GM23338 (cell line): ENCODE results near the gene BCAS1. TPM values are rescaled to one million over a fixed set of nuclear protein-coding genes. Genes with fewer than 3 reads are reported as not detected.

Experiments used
- ATAC-seq: fragments of 200-7000 bp; cut with Tn5 transposase; 3 replicates; pipeline ENCODE4 v1.9.1; 2020
- DNase-seq: peaks from one replicate; pipeline ENCODE4 v3.0.0-alpha.2; 2015; ENCODE audit warnings: low spot score
- H2AFZ ChIP-seq: fragments of 200-600 bp; sonication (generic); 2 replicates; pipeline ENCODE4 v1.8.0; 2016; ENCODE audit warnings: antibody characterized with exemption, mild to moderate bottlenecking, moderate library complexity
- H3F3A ChIP-seq: fragments of 200-600 bp; sonication (generic); replicated peaks from 2 replicates; pipeline ENCODE4 v1.8.0; 2017; ENCODE audit warnings: antibody characterized with exemption, mixed run types, low read depth
- H3K27ac ChIP-seq: fragments of 200-600 bp; sonication (generic); 2 replicates; pipeline ENCODE4 v1.6.1; 2016; ENCODE audit warnings: low read depth
- H3K27me3 ChIP-seq: fragments of 200-600 bp; sonication (generic); 2 replicates; pipeline ENCODE4 v1.8.0; 2016; ENCODE audit warnings: mild to moderate bottlenecking, mixed run types, moderate library complexity; ENCODE audit not compliant: insufficient read depth
- H3K36me3 ChIP-seq: fragments of 200-600 bp; sonication (generic); 2 replicates; pipeline ENCODE4 v1.8.0; 2016; ENCODE audit warnings: mild to moderate bottlenecking; ENCODE audit not compliant: insufficient read depth
- H3K4me1 ChIP-seq: fragments of 200-600 bp; sonication (generic); 2 replicates; pipeline ENCODE4 v1.8.0; 2016; ENCODE audit warnings: mild to moderate bottlenecking, moderate library complexity; ENCODE audit not compliant: insufficient read depth
- H3K4me2 ChIP-seq: fragments of 200-600 bp; sonication (generic); 2 replicates; pipeline ENCODE4 v1.7.1; 2017; ENCODE audit warnings: mixed run types
- H3K4me3 ChIP-seq: fragments of 200-600 bp; sonication (generic); 2 replicates; pipeline ENCODE4 v1.6.1; 2016; ENCODE audit warnings: mixed run types
- H3K79me2 ChIP-seq: fragments of 200-600 bp; sonication (generic); replicated peaks from 2 replicates; pipeline ENCODE4 v1.8.0; 2017; ENCODE audit warnings: mild to moderate bottlenecking; ENCODE audit not compliant: insufficient read depth
- H3K9me2 ChIP-seq: fragments of 200-600 bp; sonication (generic); 2 replicates; pipeline ENCODE4 v1.8.0; 2017; ENCODE audit not compliant: insufficient read depth
- H4K20me1 ChIP-seq: fragments of 200-600 bp; sonication (generic); replicated peaks from 2 replicates; pipeline ENCODE4 v1.8.0; 2017; ENCODE audit warnings: mild to moderate bottlenecking; ENCODE audit not compliant: insufficient read depth
- H3K27ac Mint-ChIP-seq: 2 replicates; pipeline ENCODE4 v1.8.0; 2020; ENCODE audit warnings: inconsistent platforms, mild to moderate bottlenecking, moderate library complexity, mixed read lengths
- H3K27me3 Mint-ChIP-seq: 3 replicates; pipeline ENCODE4 v1.8.0; 2022; ENCODE audit warnings: low read depth, mild to moderate bottlenecking, moderate library complexity, mixed read lengths, inconsistent platforms; ENCODE audit not compliant: insufficient read depth, poor library complexity
- H3K36me3 Mint-ChIP-seq: 3 replicates; pipeline ENCODE4 v1.8.0; 2021; ENCODE audit warnings: low read depth, mild to moderate bottlenecking, inconsistent platforms, moderate library complexity, mixed read lengths
- H3K4me1 Mint-ChIP-seq: 3 replicates; pipeline ENCODE4 v1.8.0; 2020; ENCODE audit warnings: mild to moderate bottlenecking, inconsistent platforms, mixed read lengths
- H3K4me3 Mint-ChIP-seq: 3 replicates; pipeline ENCODE4 v1.8.0; 2021; ENCODE audit warnings: moderate library complexity, mild to moderate bottlenecking, inconsistent platforms, mixed read lengths
- H3K9me3 Mint-ChIP-seq: 3 replicates; pipeline ENCODE4 v1.8.0; 2020; ENCODE audit warnings: moderate library complexity, mild to moderate bottlenecking, inconsistent platforms, mixed read lengths
- JUNB ChIP-seq: IDR thresholded peaks from one replicate; pipeline ENCODE4 v1.6.1; 2016; ENCODE audit warnings: antibody characterized with exemption; ENCODE audit not compliant: unreplicated experiment
- NANOG ChIP-seq: IDR thresholded peaks from 2 replicates; pipeline ENCODE4 v1.6.1; 2016; ENCODE audit warnings: antibody characterized with exemption, borderline replicate concordance
- POLR2AphosphoS5 ChIP-seq: IDR thresholded peaks from 2 replicates; pipeline ENCODE4 v1.6.1; 2016; ENCODE audit warnings: antibody characterized with exemption, low read depth
- STAT1 ChIP-seq: IDR thresholded peaks from one replicate; pipeline ENCODE4 v1.6.1; 2016; ENCODE audit warnings: antibody characterized with exemption; ENCODE audit not compliant: unreplicated experiment
- ZNF114 ChIP-seq: fragments of 250-450 bp; sonication (Bioruptor Pico); IDR thresholded peaks from 2 replicates; pipeline ENCODE4 v1.5.0; 2020; ENCODE audit warnings: mild to moderate bottlenecking, moderate library complexity
- polyA plus RNA-seq: library from polyadenylated mRNA; unstranded; fragments of >200 nt; fragmentation: Nextera tagmentation; extraction: Ambion mirVana; gene quantifications from 2 replicates; pipeline ENCODE4 v1.2.1, GENCODE V29; 2016
- total RNA-seq: library from RNA; depleted of rRNA; stranded (reverse); fragments of >200 nt; shearing (Covaris generic); gene quantifications from 2 replicates; pipeline ENCODE4 v1.2.3, GENCODE V29; 2014
- TF ChIP-seq, protein P1 (sequence below), 2 experiments: fragments of 200-600 bp in 1 of 2; sonication (generic) in 1 of 2; conservative IDR thresholded peaks; 2 replicates each; pipeline versions ENCODE4 v1.5.1 to v1.6.1; 2016 to 2017; ENCODE audit warnings: antibody characterized with exemption in 2 of 2, low read depth in 2 of 2, mild to moderate bottlenecking in 2 of 2, moderate library complexity in 1 of 2
- TF ChIP-seq, protein P2 (sequence below): fragments of 250-450 bp; sonication (Bioruptor Pico); IDR thresholded peaks from 2 replicates; pipeline ENCODE4 v1.5.0; 2020; ENCODE audit warnings: mild to moderate bottlenecking, moderate library complexity
- TF ChIP-seq, protein P3 (sequence below): IDR thresholded peaks from 2 replicates; pipeline ENCODE4 v1.6.1; 2016; ENCODE audit warnings: antibody characterized with exemption
- TF ChIP-seq, protein P4 (sequence below): IDR thresholded peaks from one replicate; pipeline ENCODE4 v1.6.1; 2018; ENCODE audit warnings: antibody characterized with exemption; ENCODE audit not compliant: unreplicated experiment

The BCAS1 gene
- total and polyA plus RNA-seq, 2 experiments from 2014 or later: 0.17 to 0.19 TPM

DNA sequence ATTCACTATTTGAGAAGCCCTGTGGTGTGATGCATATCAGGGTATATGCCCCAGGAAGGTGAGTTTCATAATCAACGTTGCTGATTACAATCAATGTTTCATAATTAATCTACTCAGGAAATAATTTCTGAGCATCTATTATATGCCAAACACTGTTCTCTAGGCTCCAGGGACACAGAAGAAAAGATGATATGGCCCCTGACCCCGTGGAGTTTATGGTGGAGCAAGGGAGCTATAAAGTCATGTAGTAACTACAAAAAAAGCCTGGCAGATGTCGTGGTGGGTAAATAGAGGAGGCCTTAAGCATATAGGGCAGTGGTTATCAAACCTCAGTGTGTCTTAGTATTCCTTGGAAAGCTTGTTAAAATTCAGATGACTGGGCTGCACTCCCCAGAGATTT lies 40.1 kb upstream of the BCAS1 start:
- Histone ChIP-seq H3F3A (no peaks in the 10 kb centered on the region), H3K4me1 (no peaks in the 10 kb centered on the region), H3K79me2 (no peaks in the 10 kb centered on the region), H3K27me3 (no peaks in the 10 kb centered on the region), H2AFZ (no peak overlapping the region), H3K4me3 (no peak overlapping the region), H3K4me2 (no peak overlapping the region), H3K9me2 (no peaks in the 10 kb centered on the region), H4K20me1 (no peaks in the 10 kb centered on the region), H3K36me3 (no peaks in the 10 kb centered on the region), H3K27ac (no peak overlapping the region)
- Mint-ChIP-seq H3K4me1 (peaks cover 7% of the 10 kb centered on the region; the same call in 2 of the 3 replicates), H3K27ac (no peak overlapping the region), H3K27me3 (peaks cover 2% of the 10 kb centered on the region), H3K9me3 (no peaks in the 10 kb centered on the region; the same call in 2 of the 3 replicates), H3K36me3 (no peaks in the 10 kb centered on the region), H3K4me3 (no peak overlapping the region)
- DNase-seq (no peak), ATAC-seq (no peak)
- TF ChIP-seq NANOG (no peak), JUNB (no peak), ZNF114 (CRISPR knock-in tag) (no peak), POLR2AphosphoS5 (no peak), STAT1 (no peak)
- TF ChIP-seq, protein P1, sequence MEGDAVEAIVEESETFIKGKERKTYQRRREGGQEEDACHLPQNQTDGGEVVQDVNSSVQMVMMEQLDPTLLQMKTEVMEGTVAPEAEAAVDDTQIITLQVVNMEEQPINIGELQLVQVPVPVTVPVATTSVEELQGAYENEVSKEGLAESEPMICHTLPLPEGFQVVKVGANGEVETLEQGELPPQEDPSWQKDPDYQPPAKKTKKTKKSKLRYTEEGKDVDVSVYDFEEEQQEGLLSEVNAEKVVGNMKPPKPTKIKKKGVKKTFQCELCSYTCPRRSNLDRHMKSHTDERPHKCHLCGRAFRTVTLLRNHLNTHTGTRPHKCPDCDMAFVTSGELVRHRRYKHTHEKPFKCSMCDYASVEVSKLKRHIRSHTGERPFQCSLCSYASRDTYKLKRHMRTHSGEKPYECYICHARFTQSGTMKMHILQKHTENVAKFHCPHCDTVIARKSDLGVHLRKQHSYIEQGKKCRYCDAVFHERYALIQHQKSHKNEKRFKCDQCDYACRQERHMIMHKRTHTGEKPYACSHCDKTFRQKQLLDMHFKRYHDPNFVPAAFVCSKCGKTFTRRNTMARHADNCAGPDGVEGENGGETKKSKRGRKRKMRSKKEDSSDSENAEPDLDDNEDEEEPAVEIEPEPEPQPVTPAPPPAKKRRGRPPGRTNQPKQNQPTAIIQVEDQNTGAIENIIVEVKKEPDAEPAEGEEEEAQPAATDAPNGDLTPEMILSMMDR (conservative IDR thresholded peaks at IDR 0.05; ENCODE audit: low read depth in 2 of 2): no peak
- TF ChIP-seq, protein P2, sequence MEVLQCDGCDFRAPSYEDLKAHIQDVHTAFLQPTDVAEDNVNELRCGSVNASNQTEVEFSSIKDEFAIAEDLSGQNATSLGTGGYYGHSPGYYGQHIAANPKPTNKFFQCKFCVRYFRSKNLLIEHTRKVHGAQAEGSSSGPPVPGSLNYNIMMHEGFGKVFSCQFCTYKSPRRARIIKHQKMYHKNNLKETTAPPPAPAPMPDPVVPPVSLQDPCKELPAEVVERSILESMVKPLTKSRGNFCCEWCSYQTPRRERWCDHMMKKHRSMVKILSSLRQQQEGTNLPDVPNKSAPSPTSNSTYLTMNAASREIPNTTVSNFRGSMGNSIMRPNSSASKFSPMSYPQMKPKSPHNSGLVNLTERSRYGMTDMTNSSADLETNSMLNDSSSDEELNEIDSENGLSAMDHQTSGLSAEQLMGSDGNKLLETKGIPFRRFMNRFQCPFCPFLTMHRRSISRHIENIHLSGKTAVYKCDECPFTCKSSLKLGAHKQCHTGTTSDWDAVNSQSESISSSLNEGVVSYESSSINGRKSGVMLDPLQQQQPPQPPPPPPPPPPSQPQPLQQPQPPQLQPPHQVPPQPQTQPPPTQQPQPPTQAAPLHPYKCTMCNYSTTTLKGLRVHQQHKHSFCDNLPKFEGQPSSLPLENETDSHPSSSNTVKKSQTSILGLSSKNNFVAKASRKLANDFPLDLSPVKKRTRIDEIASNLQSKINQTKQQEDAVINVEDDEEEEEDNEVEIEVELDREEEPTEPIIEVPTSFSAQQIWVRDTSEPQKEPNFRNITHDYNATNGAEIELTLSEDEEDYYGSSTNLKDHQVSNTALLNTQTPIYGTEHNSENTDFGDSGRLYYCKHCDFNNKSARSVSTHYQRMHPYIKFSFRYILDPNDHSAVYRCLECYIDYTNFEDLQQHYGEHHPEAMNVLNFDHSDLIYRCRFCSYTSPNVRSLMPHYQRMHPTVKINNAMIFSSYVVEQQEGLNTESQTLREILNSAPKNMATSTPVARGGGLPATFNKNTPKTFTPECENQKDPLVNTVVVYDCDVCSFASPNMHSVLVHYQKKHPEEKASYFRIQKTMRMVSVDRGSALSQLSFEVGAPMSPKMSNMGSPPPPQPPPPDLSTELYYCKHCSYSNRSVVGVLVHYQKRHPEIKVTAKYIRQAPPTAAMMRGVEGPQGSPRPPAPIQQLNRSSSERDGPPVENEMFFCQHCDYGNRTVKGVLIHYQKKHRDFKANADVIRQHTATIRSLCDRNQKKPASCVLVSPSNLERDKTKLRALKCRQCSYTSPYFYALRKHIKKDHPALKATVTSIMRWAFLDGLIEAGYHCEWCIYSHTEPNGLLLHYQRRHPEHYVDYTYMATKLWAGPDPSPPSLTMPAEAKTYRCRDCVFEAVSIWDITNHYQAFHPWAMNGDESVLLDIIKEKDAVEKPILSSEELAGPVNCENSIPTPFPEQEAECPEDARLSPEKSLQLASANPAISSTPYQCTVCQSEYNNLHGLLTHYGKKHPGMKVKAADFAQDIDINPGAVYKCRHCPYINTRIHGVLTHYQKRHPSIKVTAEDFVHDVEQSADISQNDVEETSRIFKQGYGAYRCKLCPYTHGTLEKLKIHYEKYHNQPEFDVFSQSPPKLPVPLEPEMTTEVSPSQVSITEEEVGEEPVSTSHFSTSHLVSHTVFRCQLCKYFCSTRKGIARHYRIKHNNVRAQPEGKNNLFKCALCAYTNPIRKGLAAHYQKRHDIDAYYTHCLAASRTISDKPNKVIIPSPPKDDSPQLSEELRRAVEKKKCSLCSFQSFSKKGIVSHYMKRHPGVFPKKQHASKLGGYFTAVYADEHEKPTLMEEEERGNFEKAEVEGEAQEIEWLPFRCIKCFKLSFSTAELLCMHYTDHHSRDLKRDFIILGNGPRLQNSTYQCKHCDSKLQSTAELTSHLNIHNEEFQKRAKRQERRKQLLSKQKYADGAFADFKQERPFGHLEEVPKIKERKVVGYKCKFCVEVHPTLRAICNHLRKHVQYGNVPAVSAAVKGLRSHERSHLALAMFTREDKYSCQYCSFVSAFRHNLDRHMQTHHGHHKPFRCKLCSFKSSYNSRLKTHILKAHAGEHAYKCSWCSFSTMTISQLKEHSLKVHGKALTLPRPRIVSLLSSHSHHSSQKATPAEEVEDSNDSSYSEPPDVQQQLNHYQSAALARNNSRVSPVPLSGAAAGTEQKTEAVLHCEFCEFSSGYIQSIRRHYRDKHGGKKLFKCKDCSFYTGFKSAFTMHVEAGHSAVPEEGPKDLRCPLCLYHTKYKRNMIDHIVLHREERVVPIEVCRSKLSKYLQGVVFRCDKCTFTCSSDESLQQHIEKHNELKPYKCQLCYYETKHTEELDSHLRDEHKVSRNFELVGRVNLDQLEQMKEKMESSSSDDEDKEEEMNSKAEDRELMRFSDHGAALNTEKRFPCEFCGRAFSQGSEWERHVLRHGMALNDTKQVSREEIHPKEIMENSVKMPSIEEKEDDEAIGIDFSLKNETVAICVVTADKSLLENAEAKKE (CRISPR knock-in tag): no peak
- TF ChIP-seq, protein P3, sequence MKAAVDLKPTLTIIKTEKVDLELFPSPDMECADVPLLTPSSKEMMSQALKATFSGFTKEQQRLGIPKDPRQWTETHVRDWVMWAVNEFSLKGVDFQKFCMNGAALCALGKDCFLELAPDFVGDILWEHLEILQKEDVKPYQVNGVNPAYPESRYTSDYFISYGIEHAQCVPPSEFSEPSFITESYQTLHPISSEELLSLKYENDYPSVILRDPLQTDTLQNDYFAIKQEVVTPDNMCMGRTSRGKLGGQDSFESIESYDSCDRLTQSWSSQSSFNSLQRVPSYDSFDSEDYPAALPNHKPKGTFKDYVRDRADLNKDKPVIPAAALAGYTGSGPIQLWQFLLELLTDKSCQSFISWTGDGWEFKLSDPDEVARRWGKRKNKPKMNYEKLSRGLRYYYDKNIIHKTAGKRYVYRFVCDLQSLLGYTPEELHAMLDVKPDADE: no peak
- TF ChIP-seq, protein P4, sequence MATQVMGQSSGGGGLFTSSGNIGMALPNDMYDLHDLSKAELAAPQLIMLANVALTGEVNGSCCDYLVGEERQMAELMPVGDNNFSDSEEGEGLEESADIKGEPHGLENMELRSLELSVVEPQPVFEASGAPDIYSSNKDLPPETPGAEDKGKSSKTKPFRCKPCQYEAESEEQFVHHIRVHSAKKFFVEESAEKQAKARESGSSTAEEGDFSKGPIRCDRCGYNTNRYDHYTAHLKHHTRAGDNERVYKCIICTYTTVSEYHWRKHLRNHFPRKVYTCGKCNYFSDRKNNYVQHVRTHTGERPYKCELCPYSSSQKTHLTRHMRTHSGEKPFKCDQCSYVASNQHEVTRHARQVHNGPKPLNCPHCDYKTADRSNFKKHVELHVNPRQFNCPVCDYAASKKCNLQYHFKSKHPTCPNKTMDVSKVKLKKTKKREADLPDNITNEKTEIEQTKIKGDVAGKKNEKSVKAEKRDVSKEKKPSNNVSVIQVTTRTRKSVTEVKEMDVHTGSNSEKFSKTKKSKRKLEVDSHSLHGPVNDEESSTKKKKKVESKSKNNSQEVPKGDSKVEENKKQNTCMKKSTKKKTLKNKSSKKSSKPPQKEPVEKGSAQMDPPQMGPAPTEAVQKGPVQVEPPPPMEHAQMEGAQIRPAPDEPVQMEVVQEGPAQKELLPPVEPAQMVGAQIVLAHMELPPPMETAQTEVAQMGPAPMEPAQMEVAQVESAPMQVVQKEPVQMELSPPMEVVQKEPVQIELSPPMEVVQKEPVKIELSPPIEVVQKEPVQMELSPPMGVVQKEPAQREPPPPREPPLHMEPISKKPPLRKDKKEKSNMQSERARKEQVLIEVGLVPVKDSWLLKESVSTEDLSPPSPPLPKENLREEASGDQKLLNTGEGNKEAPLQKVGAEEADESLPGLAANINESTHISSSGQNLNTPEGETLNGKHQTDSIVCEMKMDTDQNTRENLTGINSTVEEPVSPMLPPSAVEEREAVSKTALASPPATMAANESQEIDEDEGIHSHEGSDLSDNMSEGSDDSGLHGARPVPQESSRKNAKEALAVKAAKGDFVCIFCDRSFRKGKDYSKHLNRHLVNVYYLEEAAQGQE: no peak
